K562 (cell line): Measurements from ENCODE around the gene LNX2. TPM values are rescaled to one million over a fixed set of nuclear protein-coding genes. Genes with fewer than 3 reads are reported as not detected.

Experiments used
- ATAC-seq: fragments of 200-7000 bp; cut with Tn5 transposase; 3 replicates; pipeline ENCODE4 v1.9.1; 2020; ENCODE audit warnings: moderate library complexity
- BruUV-seq: library from RNA; stranded (reverse); fragments of 400-500 nt; replicated peaks from 2 replicates; lab custom pipeline; 2021; lab: Mats Ljungman, UMichigan
- CTCF ChIA-PET: fragments of 300-600 bp; formaldehyde crosslinking; extraction: SDS; loops from one replicate; lab custom pipeline; 2021; ENCODE audit warnings: low intra/inter-chr PET ratio; lab: Yijun Ruan, JAX
- POLR2A ChIA-PET: fragments of 300-600, 350-650 bp; sonication (Branson Sonifier 250); formaldehyde crosslinking; extraction: SDS; loops from one replicate; lab custom pipeline; 2021; ENCODE audit warnings: antibody characterized with exemption, inconsistent platforms; lab: Yijun Ruan, JAX
- DNase-seq, 4 experiments: peaks; one replicate each; pipeline versions ENCODE4 v3.0.0 to v3.0.0-alpha.2; 2011 to 2018; ENCODE audit warnings: low spot score in 3 of 4, mixed read lengths in 3 of 4; ENCODE audit errors: extremely low read depth in 1 of 4
- FAIRE-seq: peaks from 2 replicates; lab custom pipeline; 2011; peaks lifted over from hg19 to GRCh38; lab: Jason Lieb, UNC
- H2AFZ ChIP-seq: 2 replicates; pipeline ENCODE4 v1.6.0; 2011; ENCODE audit warnings: low read depth, low read length, control low read depth, inconsistent platforms
- H3K27ac ChIP-seq: fragments of 200-600 bp; 3 replicates; pipeline ENCODE4 v1.8.0; 2011; ENCODE audit warnings: low read depth, mild to moderate bottlenecking, control low read depth, inconsistent platforms, low read length, moderate library complexity, mixed read lengths; ENCODE audit errors: extremely low read depth
- H3K27me3 ChIP-seq, 2 experiments: fragments of 300-600 bp in 1 of 2; 2 replicates in 1 of 2; 3 replicates in 1 of 2; pipeline versions ENCODE4 v1.6.0 to v1.8.0; 2011; ENCODE audit warnings: inconsistent platforms in 2 of 2, low read length in 2 of 2, mild to moderate bottlenecking in 1 of 2, mixed read lengths in 1 of 2, moderate library complexity in 1 of 2; ENCODE audit not compliant: control insufficient read depth in 2 of 2, insufficient read depth in 2 of 2
- H3K36me3 ChIP-seq: fragments of 300-600 bp; 3 replicates; pipeline ENCODE4 v1.8.0; 2011; ENCODE audit warnings: mild to moderate bottlenecking, low read length, inconsistent platforms; ENCODE audit not compliant: control insufficient read depth, insufficient read depth
- H3K4me1 ChIP-seq, 2 experiments: fragments of 200-600 bp in 1 of 2; replicated peaks in 1 of 2; 2 replicates in 1 of 2; 3 replicates in 1 of 2; pipeline versions ENCODE4 v1.5.1 to v1.8.0; 2011; ENCODE audit warnings: inconsistent platforms in 2 of 2, low read length in 2 of 2, mild to moderate bottlenecking in 1 of 2, mixed read lengths in 1 of 2, moderate library complexity in 1 of 2; ENCODE audit not compliant: control insufficient read depth in 2 of 2, insufficient read depth in 2 of 2
- H3K4me2 ChIP-seq: 2 replicates; pipeline ENCODE4 v1.6.1; 2011; ENCODE audit warnings: low read length, control low read depth, inconsistent platforms, mixed read lengths; ENCODE audit not compliant: insufficient read depth
- H3K4me3 ChIP-seq: fragments of 200-600 bp; sonication (generic), shearing (Covaris generic); 2 replicates; pipeline ENCODE4 v1.5.1; 2016; ENCODE audit warnings: control low read depth, inconsistent platforms
- H3K79me2 ChIP-seq: fragments of 200-600 bp; 3 replicates; pipeline ENCODE4 v1.8.0; 2011; ENCODE audit warnings: low read length, inconsistent platforms; ENCODE audit not compliant: control insufficient read depth, insufficient read depth
- H3K9ac ChIP-seq, 2 experiments: 2 replicates each; pipeline versions ENCODE4 v1.6.0 to v1.6.1; 2011; ENCODE audit warnings: low read depth in 2 of 2, low read length in 2 of 2, control low read depth in 1 of 2, inconsistent platforms in 1 of 2, mild to moderate bottlenecking in 1 of 2, mixed read lengths in 1 of 2; ENCODE audit not compliant: insufficient read depth in 1 of 2
- H3K9me1 ChIP-seq: one replicate; pipeline ENCODE4 v1.6.0; 2011; ENCODE audit warnings: inconsistent platforms, mild to moderate bottlenecking, low read length, moderate library complexity; ENCODE audit not compliant: control insufficient read depth, insufficient read depth
- H3K9me3 ChIP-seq: replicated peaks from 2 replicates; pipeline ENCODE4 v1.5.1; 2011; ENCODE audit warnings: low read depth, low read length, inconsistent platforms; ENCODE audit not compliant: control insufficient read depth, insufficient read depth
- H4K20me1 ChIP-seq: replicated peaks from 2 replicates; pipeline ENCODE4 v1.6.1; 2011; ENCODE audit warnings: low read length, inconsistent platforms, mixed read lengths; ENCODE audit not compliant: control insufficient read depth, insufficient read depth
- ETV5 ChIP-seq: sonication (generic); formaldehyde crosslinking; IDR thresholded peaks from 2 replicates; pipeline ENCODE4 v1.4.0; 2020; ENCODE audit warnings: low read depth, mild to moderate bottlenecking, missing genetic modification reagents
- FOS ChIP-seq: IDR thresholded peaks from 3 replicates; pipeline ENCODE4 v1.6.1; 2011; ENCODE audit not compliant: insufficient read length; ENCODE audit errors: extremely low read depth
- HMGXB4 ChIP-seq: sonication (generic); formaldehyde crosslinking; IDR thresholded peaks from 2 replicates; pipeline ENCODE4 v1.8.1; 2023; ENCODE audit warnings: mild to moderate bottlenecking, missing genetic modification reagents
- MED1 ChIP-seq: sonication (generic); formaldehyde crosslinking; IDR thresholded peaks from 2 replicates; pipeline ENCODE4 v1.8.1; 2023; ENCODE audit warnings: missing genetic modification reagents, borderline replicate concordance
- RBFOX2 ChIP-seq: fragments of 200-400 bp; formaldehyde crosslinking; IDR thresholded peaks from 2 replicates; pipeline ENCODE4 v1.6.1; 2017; ENCODE audit warnings: low read depth, mild to moderate bottlenecking, low read length, moderate library complexity
- SAP30 ChIP-seq: fragments of 200-600 bp; sonication (generic); IDR thresholded peaks from 2 replicates; pipeline ENCODE4 v1.6.1; 2012; ENCODE audit warnings: borderline replicate concordance, low read depth, mild to moderate bottlenecking, moderate library complexity, low read length, control low read depth, inconsistent platforms; ENCODE audit not compliant: insufficient read depth, poor library complexity, severe bottlenecking
- TCF7L2 ChIP-seq: fragments of 150-350 bp; IDR thresholded peaks from 2 replicates; pipeline ENCODE4 v1.6.1; 2016; ENCODE audit warnings: low read depth, mild to moderate bottlenecking, low read length, moderate library complexity
- TEAD4 ChIP-seq, 2 experiments: sonication (generic) in 1 of 2; formaldehyde crosslinking in 1 of 2; IDR thresholded peaks; 2 replicates each; pipeline versions ENCODE4 v1.6.1 to v1.8.0; 2012 to 2022; ENCODE audit warnings: borderline replicate concordance in 1 of 2, inconsistent platforms in 1 of 2, low read length in 1 of 2, mild to moderate bottlenecking in 1 of 2, missing genetic modification reagents in 1 of 2
- ZNF655 ChIP-seq: fragments of 250-450 bp; sonication (Bioruptor Pico); IDR thresholded peaks from 2 replicates; pipeline ENCODE4 v1.5.0; 2021
- ZNF717 ChIP-seq: fragments of 250-450 bp; sonication (Bioruptor Pico); IDR thresholded peaks from 2 replicates; pipeline ENCODE4 v1.5.0; 2021
- WGBS: fragments of 100-300 bp; shearing (Covaris generic); methylation state at CpG from one replicate; pipeline ENCODE4 v1.1.6; 2016; ENCODE audit warnings: low coverage, mixed read lengths; ENCODE audit not compliant: insufficient coverage; ENCODE audit errors: missing lambda C conversion rate; 5-methylcytosine and 5-hydroxymethylcytosine counted together
- in situ Hi-C: fragments of 300-500 bp; cut with MboI; formaldehyde crosslinking; loops from 4 replicates; pipeline ENCODE4 v1.15.0; 2018; ENCODE audit warnings: inconsistent platforms, mixed read lengths
- intact Hi-C: fragments of 100-400 bp; cut with micrococcal nuclease; formaldehyde crosslinking; loops from 2 replicates; pipeline ENCODE4 v1.14.2; 2022
- polyA plus RNA-seq, 8 experiments: library from polyadenylated mRNA; depleted of rRNA in 4 of 8; stranded (reverse) in 5 of 8; unstranded in 3 of 8; fragments of >200 nt; fragmentation: Nextera tagmentation in 2 of 8; fragmentation: Illumina TruSeq in 1 of 8; extraction: Ambion mirVana in 2 of 8; extraction: Trizol in 1 of 8; gene quantifications; 2 replicates each; pipeline versions ENCODE4 v1.2.1 to v1.2.3, GENCODE V29; 2011 to 2014; ENCODE audit warnings: inconsistent platforms in 1 of 8, missing spikeins in 1 of 8
- total RNA-seq, 7 experiments: library from RNA; depleted of rRNA in 6 of 7; stranded (reverse); fragments of >200 nt in 6 of 7; fragmentation: Illumina TruSeq in 2 of 7; extraction: Trizol in 2 of 7; gene quantifications; 2 replicates each; pipeline versions ENCODE4 v1.2.1 to v1.2.3, GENCODE V29; 2011 to 2021; ENCODE audit warnings: low replicate concordance in 1 of 7
- TF ChIP-seq, protein P1 (sequence below): fragments of 250-450 bp; sonication (Bioruptor Pico); IDR thresholded peaks from 2 replicates; pipeline ENCODE4 v1.4.0; 2020; ENCODE audit warnings: mild to moderate bottlenecking

The LNX2 gene
- total and polyA plus RNA-seq, 9 of the 15 experiments (the other 6 are each of a cell fraction or from before 2014, with no cell fraction given) = 1.5 to 5.5 (median 4.0) TPM

GRCh38 chr13:27627380-27627779 lies 7.1 kb upstream of the LNX2 start (continued):
- no peak for TF ChIP-seq SAP30
- TF ChIP-seq, protein P1, sequence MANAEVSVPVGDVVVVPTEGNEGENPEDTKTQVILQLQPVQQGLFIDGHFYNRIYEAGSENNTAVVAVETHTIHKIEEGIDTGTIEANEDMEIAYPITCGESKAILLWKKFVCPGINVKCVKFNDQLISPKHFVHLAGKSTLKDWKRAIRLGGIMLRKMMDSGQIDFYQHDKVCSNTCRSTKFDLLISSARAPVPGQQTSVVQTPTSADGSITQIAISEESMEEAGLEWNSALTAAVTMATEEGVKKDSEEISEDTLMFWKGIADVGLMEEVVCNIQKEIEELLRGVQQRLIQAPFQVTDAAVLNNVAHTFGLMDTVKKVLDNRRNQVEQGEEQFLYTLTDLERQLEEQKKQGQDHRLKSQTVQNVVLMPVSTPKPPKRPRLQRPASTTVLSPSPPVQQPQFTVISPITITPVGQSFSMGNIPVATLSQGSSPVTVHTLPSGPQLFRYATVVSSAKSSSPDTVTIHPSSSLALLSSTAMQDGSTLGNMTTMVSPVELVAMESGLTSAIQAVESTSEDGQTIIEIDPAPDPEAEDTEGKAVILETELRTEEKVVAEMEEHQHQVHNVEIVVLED (CRISPR knock-in tag) = no peak
- TF ChIP-seq ZNF717 (CRISPR knock-in tag) = no peak
- TF ChIP-seq MED1 (CRISPR knock-in tag) = no peak
- no peak for TF ChIP-seq HMGXB4 (CRISPR knock-in tag)
- TF ChIP-seq, all 486 proteins: peak for 0

DNA sequence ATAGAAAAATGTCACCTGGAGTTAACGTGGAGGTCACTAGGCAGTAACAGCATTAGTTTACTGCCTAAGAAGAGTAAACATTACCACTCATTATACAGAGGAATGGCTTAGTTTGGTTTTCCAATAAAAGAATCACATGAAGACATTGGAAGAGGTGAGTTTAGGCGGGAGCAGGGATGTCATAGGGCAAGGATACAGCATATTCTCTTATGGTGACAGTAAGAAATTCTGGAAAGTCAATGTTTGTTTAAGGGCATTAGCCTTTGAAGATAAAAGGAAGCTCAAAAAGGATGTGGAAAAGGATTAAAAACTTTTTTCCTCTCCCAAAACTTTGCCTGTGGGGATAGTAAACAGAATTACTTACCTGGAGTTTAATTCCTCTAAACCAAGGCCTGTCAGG lies 5.5 kb upstream of the LNX2 start:
- no peak overlapping the region for H2AFZ ChIP-seq
- TF ChIP-seq TCF7L2 (no peak), TEAD4 (IDR thresholded peaks at IDR 0.05; ENCODE audit: low read length) (no peak), TEAD4 (CRISPR knock-in tag; IDR thresholded peaks at IDR 0.05; ENCODE audit: borderline replicate concordance) (no peak), FOS (no peak), RBFOX2 (0 out of 2 replicates have a peak, but pooled peaks have one; percentile 10), ETV5 (CRISPR knock-in tag) (no peak), ZNF655 (CRISPR knock-in tag) (no peak)
- H3K9me3 ChIP-seq = no peaks in the 10 kb centered on the region
- FAIRE-seq = no peak
- H4K20me1 ChIP-seq = no peaks in the 10 kb centered on the region
- no peak overlapping the region for H3K9ac ChIP-seq
- no peak overlapping the region for H3K4me2 ChIP-seq
- WGBS = 72% methylated on average over 2 of the region's 2 CpGs
- H3K4me3 ChIP-seq = no peak overlapping the region
- in situ Hi-C loops = no loop called here
- no peak for ATAC-seq
- peaks cover 42% of the 10 kb centered on the region for H3K36me3 ChIP-seq
- no peaks in the 10 kb centered on the region for H3K9me1 ChIP-seq
- intact Hi-C loops = no loop called here
- DNase-seq = no peak
- POLR2A ChIA-PET = interaction anchor here (0.6 to 1.6 kb wide), 3 partner anchors 10 to 470 kb away, joined by 3 to 6 read pairs (median 3); no protein-coding TSS in a partner anchor
- H3K27me3 ChIP-seq = no peaks in the 10 kb centered on the region
- peaks cover 71% of the 10 kb centered on the region for H3K79me2 ChIP-seq
- CTCF ChIA-PET = no interaction called here
- no TSS peak for BruUV-seq
- no peak overlapping the region for H3K27ac ChIP-seq
- peaks cover 7 to 13% of the 10 kb centered on the region in 2 experiments; a peak in 3 of 5 replicates for H3K4me1 ChIP-seq
